NK-92 treated with Interleukin-12 subunit alpha and Interleukin-12 subunit beta, amount 100 ng/mL, for 24 hours (cell line): ENCODE results near the gene RTN4RL2.

Experiments used
- DNase-seq: peaks from one replicate; lab custom pipeline; 2025; lab: John Stamatoyannopoulos, UW

RTN4RL2 gene

GRCh38 chr11:57481315-57481714 is 21.0 kb downstream of the RTN4RL2 start:
- no peak for DNase-seq

- DNase-seq, result no peak
Observed at GRCh38 chr11:57481915-57482781, 21.8 kb downstream of the RTN4RL2 start.

GRCh38 chr11:57482782-57483561 is 22.6 kb downstream of the RTN4RL2 start:
- DNase-seq, result no peak

DNA sequence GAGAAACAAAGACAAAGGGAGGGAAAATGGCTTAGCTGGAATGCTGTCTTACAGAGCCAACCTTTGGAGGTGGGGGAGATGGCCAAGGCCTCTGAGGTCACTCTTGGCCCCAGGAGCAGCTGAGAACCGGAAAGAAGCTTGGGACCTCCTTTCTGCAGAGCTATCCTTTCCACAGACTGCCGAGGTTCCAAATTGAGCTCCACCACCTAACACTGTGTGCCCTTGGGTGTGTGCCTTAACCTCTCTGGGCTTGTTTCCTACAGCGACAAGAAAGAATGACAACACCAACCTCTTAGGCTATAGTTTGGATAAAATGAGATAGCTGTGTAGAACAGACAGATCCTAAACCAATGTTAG is 23.2 kb downstream of the RTN4RL2 start:
- no peak for DNase-seq

- no peak for DNase-seq
Observed at GRCh38 chr11:57484141-57484710, 23.9 kb downstream of the RTN4RL2 start.

DNA sequence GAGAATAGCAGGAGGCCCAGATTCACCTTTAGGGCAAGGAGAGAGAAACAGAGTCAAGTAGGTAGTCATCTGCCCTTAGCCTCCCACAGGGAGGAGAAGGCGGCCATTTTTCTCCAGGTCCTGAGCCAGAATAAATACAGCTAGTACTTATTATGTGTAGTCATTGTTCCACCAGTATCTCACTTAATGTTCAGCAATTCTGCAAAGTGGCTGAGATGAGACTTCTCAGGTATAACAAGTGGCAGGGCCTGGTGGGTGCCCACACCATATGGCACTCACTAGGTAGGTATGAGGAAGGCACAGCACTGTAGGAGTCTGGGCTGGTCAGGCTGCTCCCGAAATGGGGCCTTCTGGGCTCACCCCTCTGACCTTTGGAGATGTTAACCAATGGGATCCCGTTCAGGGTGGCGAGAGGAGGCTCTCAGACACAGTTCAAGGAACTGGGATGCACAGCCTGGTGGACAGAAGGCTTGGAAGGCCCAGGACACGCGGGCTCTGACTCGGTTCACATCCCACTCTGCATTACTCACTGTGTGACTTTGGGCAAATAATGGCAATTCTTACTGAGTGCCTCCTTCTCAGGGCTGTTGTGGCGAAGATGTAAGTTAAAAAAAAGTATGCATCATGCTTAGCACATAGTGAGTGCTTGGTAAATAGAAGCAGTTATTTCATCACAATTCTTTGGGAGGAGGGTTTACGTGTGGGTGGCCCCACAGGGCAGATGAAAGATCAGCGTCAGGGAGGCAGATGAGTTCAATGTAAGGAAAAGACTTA is 25.1 kb downstream of the RTN4RL2 start:
- no peak for DNase-seq

- no peak for DNase-seq
Observed at GRCh38 chr11:57487021-57487778, 26.9 kb downstream of the RTN4RL2 start.

- DNase-seq, result no peak
Observed at GRCh38 chr11:57487920-57488659, 27.8 kb downstream of the RTN4RL2 start.

DNA sequence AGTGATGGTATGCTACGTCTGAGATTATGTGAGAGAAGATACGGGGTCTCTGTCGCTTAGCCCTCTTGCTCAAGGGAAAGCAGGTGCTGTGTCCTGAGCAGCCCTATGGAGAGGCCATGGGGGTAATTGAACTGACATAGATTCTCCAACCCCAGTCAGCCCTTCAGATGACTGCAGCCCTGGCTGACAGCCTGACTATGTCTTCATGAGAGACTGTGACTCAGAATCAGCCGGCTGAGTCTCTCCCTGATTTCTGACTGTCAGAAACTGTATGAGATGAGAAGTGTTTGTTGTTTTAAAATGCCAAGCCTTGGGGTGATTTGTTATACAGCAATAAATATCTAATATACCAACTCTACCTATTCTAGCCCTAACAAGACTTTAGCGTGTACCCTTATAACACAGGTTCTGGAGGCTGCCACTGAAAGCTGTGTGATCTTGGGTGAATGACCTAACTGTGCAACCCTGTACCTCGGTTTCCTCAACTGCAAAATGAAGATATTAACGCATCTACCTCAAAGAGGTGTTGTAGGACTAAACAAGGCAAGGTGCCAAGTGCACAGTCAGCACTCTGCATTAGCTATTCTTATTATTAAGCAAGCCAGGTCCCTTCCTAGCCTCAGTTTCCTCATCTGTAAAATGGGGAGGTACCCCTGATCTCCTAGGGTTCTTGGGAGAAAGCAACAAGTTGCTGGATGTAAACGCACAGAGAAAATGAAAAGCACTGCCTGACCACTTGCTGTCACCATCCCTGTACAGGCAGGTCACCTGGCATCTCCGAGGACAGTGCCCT is 30.3 kb downstream of the RTN4RL2 start:
- no peak for DNase-seq

DNA sequence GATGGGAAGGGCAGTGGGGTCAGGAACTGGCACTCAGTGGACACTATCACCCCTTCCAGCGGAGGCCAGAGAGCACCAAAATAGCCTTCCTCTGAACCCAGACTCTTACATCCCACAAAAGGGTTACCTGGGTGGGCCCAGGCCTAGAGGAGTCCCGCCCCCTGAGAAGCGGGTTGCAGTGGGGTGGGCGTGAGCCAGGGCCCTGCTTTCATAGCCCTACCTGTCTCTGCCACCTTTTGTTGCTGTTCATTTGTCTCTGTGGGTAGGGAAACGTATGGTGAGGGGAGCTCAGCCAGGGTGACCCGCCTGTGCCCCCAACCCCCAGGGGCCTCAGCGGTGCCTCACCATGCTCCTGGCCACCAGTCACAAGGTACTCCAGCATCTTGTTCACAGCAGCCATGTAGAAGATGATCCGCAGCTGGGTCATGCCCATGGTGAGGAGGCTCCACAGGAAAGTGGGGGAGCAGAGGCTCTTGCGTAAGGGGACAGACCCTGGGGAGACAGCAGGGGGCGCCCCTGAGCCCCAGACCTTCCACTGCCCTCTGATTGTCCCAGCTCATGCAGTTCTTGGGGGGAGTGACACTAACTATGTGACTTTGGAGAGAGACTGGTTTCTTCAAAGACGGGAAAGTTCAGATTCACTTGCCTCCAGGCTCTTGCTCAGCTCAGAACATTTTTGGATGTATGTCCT is 31.2 kb downstream of the RTN4RL2 start:
- no peak for DNase-seq

DNA sequence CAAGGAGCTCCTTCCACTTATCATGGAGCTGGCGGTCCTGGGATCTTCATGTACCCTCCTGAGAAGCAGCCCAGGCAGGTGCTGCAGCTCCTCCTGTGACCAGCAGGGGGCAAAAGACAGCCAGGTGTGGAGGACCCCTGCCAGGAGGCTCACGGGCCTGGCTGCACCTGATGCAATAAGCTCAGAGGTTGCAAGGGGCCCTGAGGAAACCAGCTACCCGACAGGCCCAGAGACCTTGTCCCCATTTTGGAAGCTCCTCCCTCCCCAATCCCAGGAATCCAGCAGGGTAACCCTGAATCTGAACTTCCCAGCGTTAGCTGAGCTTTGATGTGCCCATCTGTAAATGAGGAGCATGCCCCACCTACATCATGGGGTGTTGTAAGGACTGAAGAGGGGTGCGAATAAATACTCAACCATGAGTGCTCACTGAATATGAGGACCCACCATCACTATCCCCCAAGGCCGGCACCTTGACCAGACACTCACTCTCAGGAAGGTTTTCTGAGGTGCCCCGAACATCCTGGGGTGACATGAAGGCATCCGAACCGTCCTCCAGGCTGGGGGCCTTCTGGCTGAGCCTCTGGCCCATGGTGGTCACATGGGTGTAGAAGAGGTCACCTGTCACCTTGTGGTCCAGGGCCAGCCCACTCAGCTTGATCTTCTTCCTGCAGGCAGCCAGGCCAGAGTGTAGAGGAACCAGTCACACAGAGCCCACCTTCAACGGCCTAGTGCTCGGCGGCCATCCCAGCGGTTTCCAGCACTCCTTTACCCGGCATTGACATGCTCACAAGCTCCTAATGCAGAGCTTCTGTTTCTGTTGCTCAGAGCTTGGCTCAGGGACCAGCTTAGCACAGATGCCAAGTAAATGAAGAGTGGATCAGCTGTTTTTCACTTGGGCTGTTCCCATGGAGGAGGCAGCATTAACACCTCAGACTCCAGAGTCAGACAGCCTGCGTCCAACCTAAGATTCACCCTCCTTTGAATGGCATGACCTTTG is 33.5 kb downstream of the RTN4RL2 start:
- peak; percentile 72 for DNase-seq

DNA sequence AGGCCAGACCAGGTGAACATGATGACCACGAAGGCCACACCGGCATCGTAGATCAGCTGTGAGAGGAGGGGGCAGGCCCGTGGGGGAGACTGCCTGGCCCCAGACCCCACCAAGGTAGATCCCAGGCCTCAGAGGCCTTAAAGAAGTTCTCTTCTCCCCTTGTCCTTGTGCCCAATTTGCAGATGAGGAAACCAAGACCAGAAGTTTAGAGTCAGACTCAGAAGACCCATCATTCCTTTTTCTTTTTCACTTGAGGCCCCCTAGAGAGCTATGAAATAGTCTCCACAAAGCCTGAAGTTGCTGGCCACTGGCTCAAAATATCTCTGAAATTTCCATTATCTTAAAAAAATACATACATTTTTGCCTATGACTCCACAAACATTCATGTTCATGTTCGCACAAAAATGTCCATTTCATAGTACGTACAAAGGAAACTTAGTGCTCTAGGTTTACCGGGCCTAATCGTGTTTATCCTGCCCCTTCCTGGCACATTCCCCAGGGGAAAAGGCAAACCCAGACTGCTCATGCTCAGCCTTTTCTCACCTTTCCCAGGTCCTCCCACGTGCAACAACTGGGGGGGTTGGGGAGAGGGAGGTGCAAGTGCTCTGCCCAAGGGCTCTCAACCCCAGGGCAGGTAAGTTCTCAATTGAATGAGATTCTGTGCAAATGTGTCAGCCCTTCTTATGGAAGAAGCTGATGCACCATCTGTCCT is 35.9 kb downstream of the RTN4RL2 start:
- no peak for DNase-seq

DNA sequence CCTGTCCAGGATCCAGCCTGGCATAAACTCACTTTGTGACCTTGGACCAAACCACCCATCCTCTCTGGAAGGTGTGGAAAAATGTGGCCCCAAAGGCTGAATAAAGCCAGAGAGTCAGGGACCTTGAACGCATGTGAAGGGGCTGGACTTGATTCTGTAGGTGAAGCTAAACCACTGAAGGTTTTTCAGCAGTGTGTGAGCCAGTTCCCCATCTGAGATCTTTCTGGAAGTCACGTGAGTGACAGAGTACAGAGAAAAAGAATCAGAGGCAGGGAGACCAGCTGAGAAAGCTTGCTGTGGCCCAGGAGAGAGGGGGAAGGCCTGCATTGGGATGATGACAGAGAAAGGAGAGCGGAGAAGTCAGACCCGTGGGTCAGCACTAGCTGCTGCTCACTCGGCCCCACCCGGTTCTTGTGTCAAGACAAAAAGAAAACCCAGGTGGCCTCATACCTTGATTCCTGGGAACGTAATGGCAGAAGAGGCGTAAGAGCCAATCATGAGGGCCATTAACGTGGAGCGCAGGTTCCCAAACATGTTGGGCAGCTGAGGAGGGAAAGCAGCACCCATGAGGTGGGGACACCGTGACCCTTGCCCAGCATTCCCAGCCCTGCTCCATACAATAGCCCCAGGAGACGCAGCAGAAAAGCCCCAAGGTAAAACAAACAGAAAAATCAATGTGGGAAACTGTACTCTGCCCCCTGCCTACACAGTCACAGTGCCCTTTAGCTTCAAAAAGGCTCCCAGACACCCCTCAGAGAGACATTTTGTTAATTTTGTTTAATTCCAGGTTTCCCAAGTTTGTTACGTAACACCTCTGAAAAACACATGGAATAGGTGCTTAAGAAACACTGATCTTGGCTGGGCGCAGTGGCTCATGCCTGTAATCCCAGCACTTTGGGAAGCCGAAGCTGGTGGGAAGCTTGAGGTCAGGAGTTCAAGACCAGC is 37.2 kb downstream of the RTN4RL2 start:
- no peak for DNase-seq

DNA sequence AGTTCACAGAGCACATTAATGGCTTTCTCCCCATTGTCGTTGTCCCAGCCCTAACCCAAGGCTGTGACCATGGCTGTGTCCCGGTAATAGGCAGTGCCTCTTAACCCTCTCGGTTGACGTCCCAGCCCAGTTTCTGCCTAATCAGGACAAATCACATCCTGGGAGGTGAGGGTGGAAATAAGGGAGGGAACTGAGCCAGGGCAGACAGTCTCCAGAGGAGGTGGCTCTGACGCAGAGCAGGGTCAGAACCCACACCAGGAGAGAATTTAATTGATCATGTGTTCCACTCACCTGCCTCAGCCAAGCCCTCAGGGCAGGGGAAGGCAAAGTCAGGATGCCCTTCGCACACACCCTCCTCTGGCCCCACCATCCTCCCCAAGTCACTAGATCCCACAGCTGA is 38.2 kb downstream of the RTN4RL2 start:
- DNase-seq, result no peak

DNA sequence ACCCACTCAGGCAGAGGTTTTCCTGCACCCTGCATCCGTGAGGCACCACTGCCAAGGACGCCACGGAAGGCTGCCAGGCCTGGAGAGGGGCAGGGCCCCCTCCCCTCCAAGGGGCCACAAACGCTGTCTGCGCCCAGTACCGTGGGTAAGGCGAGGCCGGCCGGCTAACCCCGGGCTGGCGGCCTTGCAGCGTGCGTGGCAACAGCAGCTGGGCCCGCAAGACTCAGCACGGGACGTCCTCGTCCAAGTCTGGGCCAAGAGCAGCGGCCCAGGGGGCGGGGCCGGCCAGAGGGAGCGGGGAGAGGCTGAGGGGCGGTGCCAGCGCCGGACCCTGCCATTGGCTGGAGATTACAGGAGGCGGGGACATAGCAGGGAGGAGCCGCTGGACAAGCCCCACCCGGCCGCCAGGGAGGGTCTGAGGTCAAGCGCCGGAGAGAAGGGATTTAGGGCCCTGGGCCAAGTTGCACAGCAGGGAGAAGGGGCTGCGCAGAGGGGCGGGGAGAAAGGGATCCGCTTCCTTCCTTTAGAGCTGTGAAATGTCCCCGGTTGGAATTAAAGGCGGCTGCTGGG is 39.2 kb downstream of the RTN4RL2 start:
- no peak for DNase-seq

- no peak for DNase-seq
Observed at GRCh38 chr11:57499983-57500461, 39.7 kb downstream of the RTN4RL2 start.
